NCI-H69 (cell line): ENCODE measurements around the gene ATAD3B.
A peak's percentile ranks its signal among the peaks of the same experiment; 100 is the strongest.
"Not testable (repeated sequence)": the region's sequence is repeated elsewhere in the genome, so short reads cannot be mapped to it uniquely, and the experiment has no call there.

Experiments
- DNase-seq: peaks from one replicate; lab custom pipeline; 2025; lab: John Stamatoyannopoulos, UW

Gene ATAD3B

GRCh38 chr1:1433804-1434130 lies 37.8 kb upstream of the ATAD3B start:
- no peak for DNase-seq

GRCh38 chr1:1434131-1434823 lies 37.3 kb upstream of the ATAD3B start:
- DNase-seq, result no peak

GRCh38 chr1:1434824-1435105 lies 36.8 kb upstream of the ATAD3B start:
- DNase-seq, result no peak

- DNase-seq, result peak; percentile 78
Measured at GRCh38 chr1:1435106-1435903, 36.3 kb upstream of the ATAD3B start, which contains the start of gene VWA1. Gene VWA1, plus strand, starts transcription at chr1:1435690. Its CDS starts 59 bp downstream, at chr1:1435749.

- DNase-seq, result no peak
Measured at GRCh38 chr1:1435911-1436629, 35.5 kb upstream of the ATAD3B start.

DNA sequence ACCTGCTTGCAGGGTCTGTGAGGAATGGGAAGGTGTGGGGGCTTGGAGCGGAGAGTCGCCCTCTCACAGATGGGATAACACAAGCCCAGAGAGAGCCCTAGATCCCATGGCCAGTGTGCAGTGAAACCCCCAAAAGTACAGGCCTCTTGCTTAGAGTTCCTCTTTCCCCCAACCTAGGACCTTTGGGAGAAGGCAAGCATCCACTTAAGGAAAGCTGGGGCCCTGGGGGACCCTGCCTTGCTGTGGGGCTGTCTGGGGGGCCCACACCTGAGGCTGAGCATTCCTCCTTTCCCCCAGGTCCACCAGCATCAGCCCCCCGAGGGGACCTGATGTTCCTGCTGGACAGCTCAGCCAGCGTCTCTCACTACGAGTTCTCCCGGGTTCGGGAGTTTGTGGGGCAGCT lies 34.9 kb upstream of the ATAD3B start:
- no peak for DNase-seq

DNA sequence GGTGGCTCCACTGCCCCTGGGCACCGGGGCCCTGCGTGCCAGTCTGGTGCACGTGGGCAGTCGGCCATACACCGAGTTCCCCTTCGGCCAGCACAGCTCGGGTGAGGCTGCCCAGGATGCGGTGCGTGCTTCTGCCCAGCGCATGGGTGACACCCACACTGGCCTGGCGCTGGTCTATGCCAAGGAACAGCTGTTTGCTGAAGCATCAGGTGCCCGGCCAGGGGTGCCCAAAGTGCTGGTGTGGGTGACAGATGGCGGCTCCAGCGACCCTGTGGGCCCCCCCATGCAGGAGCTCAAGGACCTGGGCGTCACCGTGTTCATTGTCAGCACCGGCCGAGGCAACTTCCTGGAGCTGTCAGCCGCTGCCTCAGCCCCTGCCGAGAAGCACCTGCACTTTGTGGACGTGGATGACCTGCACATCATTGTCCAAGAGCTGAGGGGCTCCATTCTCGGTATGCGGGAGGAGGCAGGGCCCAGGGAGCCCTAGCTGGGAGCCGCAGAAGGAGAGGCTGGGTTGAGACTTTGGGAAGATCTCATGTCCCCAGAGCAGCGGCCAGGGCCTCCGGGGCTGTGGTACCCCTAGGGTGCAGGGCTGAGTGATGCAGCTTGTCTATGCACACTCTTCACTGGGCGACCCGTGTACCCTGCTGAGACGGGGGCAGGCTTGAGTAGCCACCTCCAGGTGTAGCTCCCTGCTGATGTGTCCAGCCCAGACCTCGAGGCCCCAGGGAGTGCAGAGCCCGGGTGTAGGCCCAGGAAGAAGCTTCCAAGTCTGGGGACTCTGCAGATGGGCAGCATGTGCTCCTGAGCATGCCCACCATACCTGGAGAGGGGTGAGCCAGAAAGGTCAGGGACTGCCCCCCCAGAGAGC lies 34.3 kb upstream of the ATAD3B start:
- DNase-seq, result peak; percentile 42

DNA sequence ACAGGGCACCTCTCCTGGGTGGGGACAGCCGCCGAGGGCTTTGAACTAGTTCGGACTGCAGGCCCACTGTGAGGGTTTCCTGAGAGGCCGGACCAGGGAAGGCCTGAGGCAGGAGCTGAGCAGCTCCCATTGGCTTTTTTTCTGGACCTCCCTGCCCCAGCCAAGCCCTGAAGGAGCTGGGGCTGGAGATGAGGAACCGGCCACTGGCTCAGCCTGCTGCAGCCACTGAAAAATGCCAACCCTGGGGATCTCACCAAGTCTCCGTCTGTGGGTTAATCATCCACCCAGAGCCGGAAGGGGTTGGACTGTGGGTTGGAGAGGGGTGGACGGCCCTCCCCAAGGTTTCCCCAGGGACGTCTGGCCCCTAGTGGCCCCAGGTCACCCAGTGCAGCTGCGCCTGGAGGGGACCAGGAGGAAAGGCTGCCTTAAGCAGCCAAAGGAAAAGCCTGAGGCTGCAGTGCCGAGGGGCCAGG lies 33.6 kb upstream of the ATAD3B start:
- DNase-seq, result no peak

GRCh38 chr1:1438531-1439381 lies 32.8 kb upstream of the ATAD3B start:
- no peak for DNase-seq

DNA sequence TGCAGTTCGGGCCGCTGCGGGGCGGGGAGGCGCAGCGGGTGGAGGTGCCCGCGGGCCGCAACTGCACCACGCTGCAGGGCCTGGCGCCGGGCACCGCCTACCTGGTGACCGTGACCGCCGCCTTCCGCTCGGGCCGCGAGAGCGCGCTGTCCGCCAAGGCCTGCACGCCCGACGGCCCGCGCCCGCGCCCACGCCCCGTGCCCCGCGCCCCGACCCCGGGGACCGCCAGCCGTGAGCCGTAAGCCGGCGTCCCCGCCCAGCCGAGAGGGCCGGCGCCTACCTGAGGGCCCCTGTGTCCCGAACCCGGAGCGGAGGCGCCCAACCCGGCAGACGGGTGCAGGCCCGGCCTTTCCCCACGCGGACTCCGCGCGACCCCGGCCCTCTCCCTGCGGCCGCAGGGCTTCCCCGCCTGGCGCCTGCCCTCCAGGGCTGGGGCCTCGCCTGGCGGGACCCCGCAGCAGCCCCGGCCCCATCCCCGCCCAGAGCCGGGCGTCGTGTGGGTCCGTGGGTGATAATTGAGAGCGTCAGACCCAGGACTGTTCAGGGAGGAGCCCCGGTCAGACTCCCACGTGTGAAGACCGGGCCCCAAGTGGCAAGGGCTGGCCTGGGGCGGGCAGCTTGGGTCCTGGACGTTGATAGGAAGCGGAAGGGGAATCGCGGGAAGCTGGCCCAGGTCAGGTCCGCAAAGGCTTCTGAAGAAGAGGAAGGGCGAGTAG lies 31.9 kb upstream of the ATAD3B start:
- no peak for DNase-seq

- DNase-seq, result no peak
Measured at GRCh38 chr1:1440262-1441001, 31.1 kb upstream of the ATAD3B start.

DNA sequence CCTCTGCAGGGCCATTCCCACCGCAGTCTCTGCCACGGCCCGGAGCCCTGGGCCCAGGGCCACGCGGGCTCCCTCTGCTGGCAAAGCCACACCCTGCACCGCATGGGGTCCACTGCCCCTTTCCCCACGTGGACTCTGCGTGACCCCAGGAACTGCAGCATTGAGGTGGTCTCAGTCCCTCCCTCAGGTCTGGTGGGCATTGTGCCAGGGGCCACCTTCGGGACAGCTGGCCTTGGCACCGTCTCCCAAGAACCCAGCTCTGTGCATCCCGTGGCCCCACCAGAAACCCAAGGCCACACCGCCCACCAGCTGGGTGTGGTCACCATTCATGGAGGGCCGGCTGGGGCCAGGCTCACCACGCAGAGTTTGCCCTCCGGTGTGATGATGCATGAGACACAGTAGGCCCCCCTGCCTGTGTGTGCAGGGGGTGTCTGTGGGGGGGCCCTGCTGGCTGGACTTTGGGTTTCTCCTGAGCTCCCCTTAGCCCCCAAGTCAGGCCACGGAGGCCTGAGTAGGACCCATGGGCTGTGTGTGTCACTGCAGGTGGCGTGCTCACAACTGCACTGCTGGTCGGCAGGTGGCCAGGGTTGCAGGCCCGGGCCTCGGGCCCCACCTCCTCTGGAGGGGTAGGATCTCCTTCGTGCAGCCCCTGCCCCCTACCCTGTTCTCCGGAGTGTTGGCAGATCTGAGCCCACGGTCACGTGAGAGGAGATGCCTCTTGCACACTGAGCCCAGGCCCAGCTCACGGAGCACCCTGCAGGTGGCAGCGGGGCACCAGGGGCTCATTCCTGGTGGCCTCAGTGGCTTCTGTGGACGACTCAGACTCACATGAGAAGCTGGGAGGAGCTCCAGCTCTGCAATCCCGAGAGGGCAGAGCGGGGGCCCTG lies 30.3 kb upstream of the ATAD3B start:
- peak; percentile 13 for DNase-seq

GRCh38 chr1:1442069-1442770 lies 29.3 kb upstream of the ATAD3B start:
- DNase-seq, result no peak

DNA sequence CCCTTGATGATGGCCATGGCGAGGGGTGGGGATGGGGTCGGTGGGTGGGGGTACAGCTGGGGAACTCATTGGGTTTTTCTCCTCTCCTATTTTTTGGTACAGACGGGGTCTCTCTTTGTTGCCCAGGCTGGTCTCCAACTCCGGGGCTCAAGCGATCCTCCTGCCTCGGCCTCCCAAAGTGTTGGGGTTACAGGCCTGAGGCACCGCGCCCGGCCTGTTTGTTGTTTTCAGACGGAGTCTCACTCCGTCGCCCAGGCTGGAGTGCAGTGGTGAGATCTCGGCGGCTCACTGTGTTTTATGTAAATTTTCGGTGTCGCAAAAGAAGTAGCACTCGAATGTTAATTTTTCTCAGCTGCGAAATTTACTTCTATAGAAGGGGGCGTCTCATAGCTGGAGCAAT lies 24.9 kb upstream of the ATAD3B start:
- not testable (repeated sequence) for DNase-seq

GRCh38 chr1:1449099-1449739 lies 22.3 kb upstream of the ATAD3B start, which contains the start of gene ATAD3C:
Gene ATAD3C, plus strand, starts transcription at chr1:1449689. Its CDS starts 995 bp downstream, at chr1:1450684.
- DNase-seq, result no peak

- not testable (repeated sequence) for DNase-seq
Measured at GRCh38 chr1:1450616-1451015, 20.9 kb upstream of the ATAD3B start.

DNA sequence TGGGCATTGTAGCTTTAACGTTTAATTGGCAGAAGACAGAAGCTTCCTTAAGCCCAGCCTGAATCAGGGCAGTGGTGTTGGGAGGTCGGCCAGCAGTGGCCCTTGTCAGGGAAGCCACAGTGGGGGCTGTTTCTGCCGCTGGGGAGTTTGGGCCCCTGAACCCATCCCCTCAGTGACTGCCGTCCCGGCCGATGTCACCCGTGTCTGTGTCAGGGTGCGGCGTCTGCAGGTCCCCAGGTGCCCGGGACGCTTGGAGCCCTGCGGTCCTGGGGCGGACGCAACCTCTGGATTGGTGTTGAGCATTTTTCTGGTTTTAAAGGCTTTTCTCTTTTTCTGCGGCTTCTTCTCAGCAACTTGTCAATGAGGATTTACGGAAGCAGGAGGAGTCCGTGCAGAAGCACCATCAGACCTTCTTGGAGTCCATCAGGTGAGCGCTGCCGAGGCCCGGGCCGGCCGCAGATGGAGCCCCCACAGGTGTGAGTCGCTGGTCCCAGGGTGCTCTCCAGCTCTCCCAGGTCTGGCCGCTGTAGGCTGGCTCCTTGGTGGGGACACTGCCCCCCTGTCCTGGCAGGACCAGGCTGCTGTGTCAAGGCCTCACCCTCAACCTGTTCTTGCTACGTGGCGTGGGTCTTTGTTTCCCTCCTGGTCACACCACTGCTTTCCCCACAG lies 19.7 kb upstream of the ATAD3B start:
- no peak for DNase-seq
